Activated T-cell treated with anti-CD3 and anti-CD28 coated beads, Interleukin-2, amount 50 U/mL, for 72 hours (primary cell): ENCODE results near the gene PAEP. TPM values are rescaled to one million over a fixed set of nuclear protein-coding genes. Genes with fewer than 3 reads are reported as not detected.
A peak's percentile ranks its signal among the peaks of the same experiment; 100 is the strongest.
"Not testable (repeated sequence)": the region's sequence is repeated elsewhere in the genome, so short reads cannot be mapped to it uniquely, and the experiment has no call there.

Experiments used
- ATAC-seq, 2 donors: fragments of 150-1000 bp; cut with Tn5 transposase; replicated peaks in 1 of 2; 2 replicates each; pipeline ENCODE4 v1.10.0; 2021; ENCODE audit warnings: moderate library complexity in 2 of 2, mild to moderate bottlenecking in 1 of 2
- DNase-seq, 2 donors: peaks; one replicate each; pipeline ENCODE4 v3.0.0; 2021 to 2022; ENCODE audit warnings: mixed read lengths in 1 of 2
- H3K27ac Mint-ChIP-seq: one replicate; pipeline ENCODE4 v1.8.0; 2022; ENCODE audit warnings: mild to moderate bottlenecking, moderate library complexity, mixed read lengths
- H3K27me3 Mint-ChIP-seq: one replicate; pipeline ENCODE4 v1.8.0; 2022; ENCODE audit warnings: low read depth, mixed read lengths
- H3K36me3 Mint-ChIP-seq, 2 donors: one replicate each; pipeline ENCODE4 v1.8.0; 2022; ENCODE audit warnings: mixed read lengths in 2 of 2, mild to moderate bottlenecking in 1 of 2; ENCODE audit not compliant: insufficient read depth in 2 of 2
- H3K4me1 Mint-ChIP-seq: one replicate; pipeline ENCODE4 v1.8.0; 2022; ENCODE audit warnings: low read depth, mixed read lengths
- H3K4me3 Mint-ChIP-seq, 2 donors: one replicate each; pipeline ENCODE4 v1.8.0; 2022; ENCODE audit warnings: mild to moderate bottlenecking in 2 of 2, mixed read lengths in 2 of 2, moderate library complexity in 2 of 2
- H3K9me3 Mint-ChIP-seq, 2 donors: one replicate each; pipeline ENCODE4 v1.8.0; 2022; ENCODE audit warnings: mixed read lengths in 2 of 2
- total RNA-seq, 2 donors: library from RNA; stranded (reverse); gene quantifications; one replicate each; pipeline ENCODE4 v1.2.3, GENCODE V29; 2022

The PAEP gene
- total RNA-seq, 2 donors from 2014 or later = not detected

DNA sequence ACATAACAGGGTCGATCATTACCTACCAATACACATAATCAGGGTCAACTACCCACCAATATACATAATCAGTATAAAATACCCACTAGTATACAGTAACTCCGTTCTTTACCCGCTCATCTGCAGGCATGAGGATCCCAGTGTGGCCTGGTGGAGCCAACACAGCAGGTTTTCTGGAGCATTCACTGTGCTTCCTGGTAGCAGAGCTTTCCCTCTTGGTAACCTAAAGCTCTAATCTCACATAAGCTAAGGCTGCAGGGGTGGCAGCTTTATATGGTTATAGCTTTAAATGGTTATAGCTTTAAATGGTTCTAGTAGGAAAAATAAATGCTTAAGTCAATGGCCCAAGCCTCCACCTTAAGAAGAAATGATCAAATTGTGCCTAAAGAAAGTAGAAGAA lies 28.4 kb upstream of the PAEP start:
- no peak for ATAC-seq
- no peaks in the 10 kb centered on the region for H3K4me1 Mint-ChIP-seq
- H3K4me3 Mint-ChIP-seq = no peak overlapping the region
- no peaks in the 10 kb centered on the region for H3K36me3 Mint-ChIP-seq
- no peak overlapping the region for H3K27ac Mint-ChIP-seq
- H3K9me3 Mint-ChIP-seq = no peaks in the 10 kb centered on the region
- H3K27me3 Mint-ChIP-seq = no peaks in the 10 kb centered on the region
- DNase-seq = no peak

DNA sequence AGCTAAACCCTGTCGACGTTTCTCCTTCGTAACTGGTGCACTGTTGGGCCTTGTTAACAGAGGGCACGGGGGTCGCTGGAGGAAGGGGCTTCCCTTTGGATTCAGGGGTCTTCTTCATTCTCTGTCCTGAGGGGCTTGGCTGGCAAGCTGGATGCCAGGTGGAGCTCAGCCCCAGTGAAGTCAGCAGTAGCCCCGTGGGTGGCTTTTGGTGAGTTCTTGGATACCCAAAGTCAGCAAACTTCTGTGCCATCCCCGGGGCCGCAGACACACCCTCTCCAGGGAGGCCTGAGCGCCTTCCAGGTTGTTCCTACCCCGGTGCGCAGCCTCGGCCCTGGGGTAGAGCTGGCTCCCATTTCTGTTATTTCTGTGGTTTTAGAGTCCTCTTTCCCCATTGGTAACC lies 27.9 kb upstream of the PAEP start:
- ATAC-seq (no peak), DNase-seq (no peak)
- H3K9me3 Mint-ChIP-seq = no peaks in the 10 kb centered on the region
- no peak overlapping the region for H3K4me3 Mint-ChIP-seq
- no peaks in the 10 kb centered on the region for H3K4me1 Mint-ChIP-seq
- no peaks in the 10 kb centered on the region for H3K27me3 Mint-ChIP-seq
- no peaks in the 10 kb centered on the region for H3K36me3 Mint-ChIP-seq
- no peak overlapping the region for H3K27ac Mint-ChIP-seq

DNA sequence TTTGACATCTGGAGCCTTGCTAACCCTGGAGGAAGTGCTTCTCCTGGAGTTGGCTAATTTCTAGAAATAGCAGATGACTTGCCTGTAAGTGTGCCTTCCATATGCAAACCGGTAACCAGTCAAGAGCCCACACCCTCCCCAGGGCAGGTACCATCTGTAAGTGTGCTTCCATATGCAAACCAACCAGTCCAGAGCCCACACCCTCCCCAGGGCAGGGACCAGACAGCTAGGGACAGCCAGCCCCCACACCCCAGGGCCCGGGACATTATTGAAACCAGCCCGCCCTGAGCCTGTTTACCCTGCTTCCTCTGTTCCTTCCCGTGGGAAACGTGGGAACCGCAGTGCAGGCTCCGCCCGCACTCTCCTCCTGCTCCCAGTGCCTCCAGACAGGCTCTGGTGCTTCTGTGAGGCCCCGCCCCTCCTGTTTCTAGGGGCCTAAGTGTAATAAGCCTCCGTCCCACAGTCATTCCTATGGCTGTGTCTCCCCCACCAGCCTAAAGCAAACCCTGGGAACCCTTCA lies 27.3 kb upstream of the PAEP start:
- not testable (repeated sequence) for H3K36me3 Mint-ChIP-seq, ATAC-seq, H3K27ac Mint-ChIP-seq, H3K9me3 Mint-ChIP-seq, H3K4me1 Mint-ChIP-seq, DNase-seq, H3K4me3 Mint-ChIP-seq, H3K27me3 Mint-ChIP-seq

DNA sequence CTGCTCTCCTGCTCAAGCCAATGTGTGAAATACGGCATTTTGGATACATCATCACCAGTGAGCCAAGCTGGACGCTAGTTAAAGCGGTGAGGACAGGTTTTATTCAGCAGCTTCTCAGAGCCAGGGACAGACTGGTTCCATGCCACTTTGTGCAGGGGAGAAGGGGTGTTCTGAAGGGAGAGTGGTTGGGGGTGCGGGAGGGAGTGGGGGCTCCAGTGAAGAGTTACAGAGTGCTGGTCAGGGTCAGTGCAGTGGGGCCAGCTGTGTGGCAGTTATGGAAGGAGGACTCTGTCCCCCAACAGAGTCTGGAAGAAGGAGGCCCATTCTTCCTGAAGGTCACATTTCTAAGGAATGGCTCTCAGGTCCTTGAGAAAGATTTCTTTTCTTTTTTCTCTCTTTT lies 26.7 kb upstream of the PAEP start:
- H3K4me1 Mint-ChIP-seq, H3K36me3 Mint-ChIP-seq, H3K27me3 Mint-ChIP-seq, H3K4me3 Mint-ChIP-seq, H3K27ac Mint-ChIP-seq, DNase-seq, ATAC-seq, H3K9me3 Mint-ChIP-seq: not testable (repeated sequence)

DNA sequence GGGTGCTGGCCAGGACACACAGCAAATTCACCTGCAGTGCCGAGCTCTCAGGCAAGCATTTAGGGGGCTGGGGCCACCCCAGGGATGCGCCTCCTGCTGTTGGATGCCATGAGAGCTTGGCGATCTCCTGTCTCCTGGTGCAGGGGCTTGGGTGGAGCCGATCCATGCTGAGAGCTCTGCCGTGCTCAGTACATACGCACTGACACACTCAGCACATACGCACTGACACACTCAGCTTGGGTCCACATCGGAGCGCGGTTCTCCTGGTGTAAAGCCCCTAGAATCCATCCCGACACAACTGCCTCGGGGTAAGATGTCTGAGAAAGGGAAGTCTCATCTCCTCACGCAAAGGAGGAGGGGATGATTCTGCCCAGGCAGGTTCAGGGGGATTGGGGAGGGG lies 25.9 kb upstream of the PAEP start:
- peaks cover 13% of the 10 kb centered on the region for H3K27me3 Mint-ChIP-seq

DNA sequence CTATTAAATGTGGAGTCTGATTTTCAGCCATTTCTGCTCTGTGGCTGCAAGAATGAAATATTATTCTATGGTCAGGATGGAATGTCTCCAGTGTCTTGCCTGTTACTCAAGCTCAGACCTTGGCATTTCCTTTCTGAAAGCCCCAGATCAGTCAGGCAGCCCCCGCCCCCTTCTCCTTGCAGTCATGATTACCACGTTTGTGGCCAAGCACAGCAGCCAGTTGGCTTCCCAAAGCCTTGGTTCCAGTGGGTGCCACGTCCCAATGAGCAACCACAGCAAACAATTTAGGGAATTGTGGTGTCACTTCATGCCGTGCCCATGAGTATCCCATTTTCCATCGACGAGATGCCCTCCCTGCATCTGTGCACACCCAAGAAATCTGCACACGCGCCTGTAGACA lies 25.3 kb upstream of the PAEP start:
- H3K36me3 Mint-ChIP-seq = no peaks in the 10 kb centered on the region
- H3K27ac Mint-ChIP-seq = no peak overlapping the region
- DNase-seq (no peak), ATAC-seq (peak in 1 of 2 donors; percentile 53)
- H3K4me1 Mint-ChIP-seq = no peaks in the 10 kb centered on the region
- H3K4me3 Mint-ChIP-seq = no peak overlapping the region
- no peaks in the 10 kb centered on the region for H3K9me3 Mint-ChIP-seq
- H3K27me3 Mint-ChIP-seq = peaks cover 13% of the 10 kb centered on the region

More for the DNA sequence above, 25.9 kb upstream of the PAEP start:
- not testable (repeated sequence) for DNase-seq, H3K4me1 Mint-ChIP-seq, H3K27ac Mint-ChIP-seq, H3K9me3 Mint-ChIP-seq, H3K36me3 Mint-ChIP-seq, H3K4me3 Mint-ChIP-seq, ATAC-seq

DNA sequence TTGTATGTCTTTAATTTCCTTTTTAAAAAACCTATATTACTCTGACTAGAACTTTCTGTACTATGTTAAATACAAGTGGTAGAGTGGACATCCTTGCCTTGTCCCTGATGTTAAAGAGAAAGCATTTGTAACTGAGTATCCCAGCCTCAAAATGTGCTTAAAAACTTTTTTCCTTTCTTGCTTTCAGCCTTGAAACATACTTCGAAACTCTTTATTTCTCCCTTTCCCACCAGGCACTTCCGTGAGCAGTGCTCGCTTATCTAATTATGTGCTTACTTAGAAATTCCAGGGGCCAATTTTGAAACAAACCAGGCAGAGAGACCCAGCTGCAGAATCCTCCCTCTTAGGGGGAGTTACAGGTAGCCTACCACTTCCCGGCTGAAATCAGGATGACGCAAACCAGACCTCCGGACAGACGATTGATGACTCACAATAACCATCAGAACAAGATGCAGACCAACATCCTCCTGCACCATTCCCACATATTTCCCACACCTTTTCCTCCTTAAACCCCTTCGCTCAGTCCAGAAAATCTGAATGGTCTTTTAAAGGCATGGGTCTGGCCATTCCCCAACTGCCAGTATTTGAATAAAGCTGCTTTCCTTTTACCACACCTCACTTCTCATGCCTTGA lies 18.2 kb upstream of the PAEP start:
- peaks cover 24% of the 10 kb centered on the region for H3K27me3 Mint-ChIP-seq
- not testable (repeated sequence) for DNase-seq, H3K9me3 Mint-ChIP-seq, H3K36me3 Mint-ChIP-seq, ATAC-seq, H3K4me1 Mint-ChIP-seq, H3K4me3 Mint-ChIP-seq, H3K27ac Mint-ChIP-seq

DNA sequence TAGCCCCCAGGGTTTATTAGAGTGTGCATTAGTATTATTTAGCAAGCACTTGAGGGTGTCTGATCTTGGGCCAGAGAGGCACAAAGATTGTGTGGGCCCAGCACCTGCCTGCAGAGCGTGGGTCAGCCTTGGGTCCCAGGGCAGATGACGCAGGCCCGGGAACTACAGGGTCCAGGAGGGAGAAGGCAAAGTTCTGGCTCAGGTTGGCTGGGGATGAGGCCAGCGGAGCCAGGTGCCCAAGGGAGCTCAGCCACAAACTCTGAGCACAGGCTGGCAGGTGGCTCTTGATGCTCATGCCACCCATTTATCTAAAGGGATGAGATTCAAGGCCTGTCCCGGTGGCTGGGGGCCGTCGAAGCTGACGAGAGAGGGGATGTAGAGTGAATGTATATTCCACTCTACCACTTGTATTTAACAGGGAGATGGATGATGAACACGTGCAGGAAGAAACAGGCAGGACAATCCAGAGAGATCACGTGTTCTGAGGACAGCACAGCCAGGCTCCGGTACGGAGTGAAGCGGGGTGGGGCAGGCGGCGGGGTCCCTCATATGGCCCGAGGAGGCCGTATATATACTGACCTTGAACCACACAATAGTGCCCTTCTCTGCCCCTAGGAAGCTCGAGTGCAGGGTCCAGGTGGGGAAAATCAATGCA lies 16.4 kb upstream of the PAEP start:
- DNase-seq (no peak), ATAC-seq (no peak)
- Mint-ChIP-seq H3K4me3 (no peak overlapping the region), H3K4me1 (no peaks in the 10 kb centered on the region), H3K9me3 (no peaks in the 10 kb centered on the region), H3K36me3 (no peaks in the 10 kb centered on the region), H3K27ac (no peak overlapping the region), H3K27me3 (peaks cover 13% of the 10 kb centered on the region)

DNA sequence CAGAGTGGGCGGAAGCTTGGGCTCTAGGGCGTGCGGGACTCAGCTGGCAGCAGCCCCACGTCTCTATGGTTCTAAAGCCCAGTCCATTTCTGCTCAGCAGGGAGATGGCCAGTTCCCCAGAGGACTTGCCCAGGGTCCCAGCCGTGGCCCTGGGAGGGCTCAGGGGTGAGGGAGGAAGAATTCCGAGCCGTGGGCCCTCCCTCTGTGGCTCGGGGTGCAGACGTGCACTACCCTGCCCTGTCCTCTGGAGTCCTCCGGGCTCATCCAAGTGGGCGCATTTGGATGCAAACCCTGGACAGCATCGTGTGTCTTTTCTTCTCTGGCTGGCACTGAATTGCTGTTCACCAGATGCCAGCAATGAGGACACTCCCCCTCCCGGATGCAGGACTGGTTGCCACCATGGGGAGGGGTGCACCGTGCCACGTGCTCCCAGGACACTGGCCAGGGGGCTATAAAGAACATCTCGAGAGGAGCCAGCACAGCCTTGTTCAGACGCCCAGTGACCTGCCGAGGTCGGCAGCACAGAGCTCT lies 15.8 kb upstream of the PAEP start, which contains the start of gene OBP2A:
Gene OBP2A, plus strand, starts transcription at position 481 of the 531 bp plus-strand sequence. CDS start 55 bp downstream, outside the sequence.
- H3K27ac Mint-ChIP-seq, H3K4me3 Mint-ChIP-seq, H3K4me1 Mint-ChIP-seq, ATAC-seq, H3K36me3 Mint-ChIP-seq, DNase-seq, H3K9me3 Mint-ChIP-seq: not testable (repeated sequence)
- H3K27me3 Mint-ChIP-seq = peaks cover 11% of the 10 kb centered on the region

DNA sequence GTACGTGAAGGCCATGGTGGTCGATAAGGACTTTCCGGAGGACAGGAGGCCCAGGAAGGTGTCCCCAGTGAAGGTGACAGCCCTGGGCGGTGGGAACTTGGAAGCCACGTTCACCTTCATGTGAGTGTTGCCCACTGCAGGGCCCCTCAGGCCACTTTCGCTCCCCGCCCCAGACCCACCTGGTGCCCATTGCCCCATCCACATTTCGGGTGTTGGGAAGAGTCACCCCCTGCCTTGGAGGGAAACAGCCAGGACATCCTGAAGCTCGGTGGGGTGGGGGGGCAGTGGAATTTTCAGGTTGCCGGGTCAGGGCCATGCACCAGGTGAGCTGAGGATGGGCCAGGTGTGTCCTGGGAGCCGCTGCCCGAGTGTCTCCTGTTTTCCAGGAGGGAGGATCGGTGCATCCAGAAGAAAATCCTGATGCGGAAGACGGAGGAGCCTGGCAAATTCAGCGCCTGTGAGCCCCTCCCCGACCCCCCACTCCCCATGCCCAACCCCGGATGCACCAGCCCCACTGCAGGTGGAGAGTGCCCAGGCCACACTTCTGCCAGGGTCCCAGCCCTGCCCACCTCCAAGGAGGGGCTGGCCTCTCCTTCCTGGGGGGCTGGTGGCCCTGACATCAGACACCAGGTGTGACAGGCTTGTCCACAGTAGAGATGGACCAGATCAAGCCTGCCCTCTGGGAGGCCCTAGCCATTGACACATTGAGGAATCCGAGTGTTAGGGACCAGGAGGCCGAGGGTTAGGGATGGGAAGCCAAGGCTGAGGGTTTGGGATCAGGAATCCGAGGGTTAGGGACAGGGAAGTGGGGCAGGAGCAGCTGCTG lies 14.6 kb upstream of the PAEP start:
- not testable (repeated sequence) for H3K4me3 Mint-ChIP-seq, ATAC-seq

DNA sequence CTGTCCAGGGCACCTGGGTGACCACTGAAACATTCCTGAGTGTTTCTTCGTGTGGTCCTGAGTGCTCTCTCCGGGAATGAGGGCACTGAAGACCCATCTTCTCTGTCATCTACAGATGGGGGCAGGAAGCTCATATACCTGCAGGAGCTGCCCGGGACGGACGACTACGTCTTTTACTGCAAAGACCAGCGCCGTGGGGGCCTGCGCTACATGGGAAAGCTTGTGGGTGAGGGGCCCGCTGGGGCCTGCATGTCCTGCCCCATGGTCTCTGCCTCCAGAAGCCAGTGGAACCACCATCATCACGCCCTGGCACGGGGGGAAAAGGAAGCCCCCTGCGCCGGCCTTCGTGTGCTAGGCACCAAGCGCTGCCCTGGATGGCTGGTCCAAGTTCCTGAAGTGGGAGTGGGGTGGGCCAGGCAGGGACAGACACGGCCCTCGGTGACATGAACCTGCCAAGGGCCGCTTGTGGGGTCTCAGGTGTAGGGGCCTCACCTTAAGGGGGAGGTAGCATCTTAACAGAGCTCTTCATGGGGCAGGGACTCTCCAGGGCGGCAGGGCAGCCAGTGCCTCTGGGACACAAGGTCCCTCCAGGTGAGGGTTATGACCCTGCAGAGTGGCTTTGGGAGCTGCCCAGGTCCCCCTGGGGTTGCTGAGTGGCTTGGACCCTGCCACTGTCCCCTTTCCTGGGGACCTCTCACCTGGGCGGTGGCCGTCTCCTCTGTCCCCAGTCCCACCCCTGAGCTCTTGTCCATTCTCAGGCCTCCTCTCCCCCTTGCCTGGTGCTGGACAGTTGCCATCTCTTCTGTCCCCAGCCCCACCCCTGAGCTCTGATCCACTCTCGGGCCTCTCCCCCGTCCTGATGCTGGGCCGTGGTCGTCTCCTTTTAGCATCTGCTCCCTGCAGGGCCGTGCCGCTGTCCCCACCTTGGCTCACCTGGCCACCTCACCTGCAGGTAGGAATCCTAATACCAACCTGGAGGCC lies 13.5 kb upstream of the PAEP start:
- no peak overlapping the region for H3K27ac Mint-ChIP-seq
- H3K27me3 Mint-ChIP-seq = peaks cover 9% of the 10 kb centered on the region
- H3K4me3 Mint-ChIP-seq = no peak overlapping the region
- H3K9me3 Mint-ChIP-seq = no peaks in the 10 kb centered on the region
- no peaks in the 10 kb centered on the region for H3K4me1 Mint-ChIP-seq
- DNase-seq (no peak), ATAC-seq (no peak)
- no peaks in the 10 kb centered on the region for H3K36me3 Mint-ChIP-seq

More for the DNA sequence above, 14.6 kb upstream of the PAEP start:
- peaks cover 11% of the 10 kb centered on the region for H3K27me3 Mint-ChIP-seq
- not testable (repeated sequence) for DNase-seq, H3K27ac Mint-ChIP-seq, H3K4me1 Mint-ChIP-seq, H3K9me3 Mint-ChIP-seq, H3K36me3 Mint-ChIP-seq
